Measurements from ENCODE around the gene PTMS. TPM values are rescaled to one million over a fixed set of nuclear protein-coding genes. Genes with fewer than 3 reads are reported as not detected.

The PTMS gene
- total RNA-seq, 6 experiments from 2014 or later: 423 to 607 (median 561) TPM

DNA sequence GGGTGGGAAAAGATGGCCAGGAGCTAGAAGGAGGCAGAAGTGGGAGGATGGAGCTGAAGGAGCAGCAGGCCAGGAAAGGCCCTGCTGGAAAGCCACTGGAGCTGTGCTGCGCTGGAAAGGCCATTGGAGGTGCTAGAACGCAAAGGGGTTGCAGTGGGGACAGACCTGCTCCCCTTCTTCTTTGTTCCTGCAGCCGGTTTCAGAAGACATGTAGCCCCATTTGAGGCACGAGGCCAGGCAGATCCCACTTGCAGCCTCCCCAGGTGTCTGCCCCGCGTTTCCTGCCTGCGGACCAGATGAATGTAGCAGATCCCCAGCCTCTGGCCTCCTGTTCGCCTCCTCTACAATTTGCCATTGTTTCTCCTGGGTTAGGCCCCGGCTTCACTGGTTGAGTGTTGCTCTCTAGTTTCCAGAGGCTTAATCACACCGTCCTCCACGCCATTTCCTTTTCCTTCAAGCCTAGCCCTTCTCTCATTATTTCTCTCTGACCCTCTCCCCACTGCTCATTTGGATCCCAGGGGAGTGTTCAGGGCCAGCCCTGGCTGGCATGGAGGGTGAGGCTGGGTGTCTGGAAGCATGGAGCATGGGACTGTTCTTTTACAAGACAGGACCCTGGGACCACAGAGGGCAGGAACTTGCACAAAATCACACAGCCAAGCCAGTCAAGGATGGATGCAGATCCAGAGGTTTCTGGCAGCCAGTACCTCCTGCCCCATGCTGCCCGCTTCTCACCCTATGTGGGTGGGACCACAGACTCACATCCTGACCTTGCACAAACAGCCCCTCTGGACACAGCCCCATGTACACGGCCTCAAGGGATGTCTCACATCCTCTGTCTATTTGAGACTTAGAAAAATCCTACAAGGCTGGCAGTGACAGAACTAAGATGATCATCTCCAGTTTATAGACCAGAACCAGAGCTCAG is 53.2 kb downstream of the PTMS start:
- peaks cover 36% of the 10 kb centered on the region for H3K4me1 Mint-ChIP-seq (ENCODE audit: low read depth)
- DNase-seq: no peak
- H3K27ac Mint-ChIP-seq: no peak overlapping the region

DNA sequence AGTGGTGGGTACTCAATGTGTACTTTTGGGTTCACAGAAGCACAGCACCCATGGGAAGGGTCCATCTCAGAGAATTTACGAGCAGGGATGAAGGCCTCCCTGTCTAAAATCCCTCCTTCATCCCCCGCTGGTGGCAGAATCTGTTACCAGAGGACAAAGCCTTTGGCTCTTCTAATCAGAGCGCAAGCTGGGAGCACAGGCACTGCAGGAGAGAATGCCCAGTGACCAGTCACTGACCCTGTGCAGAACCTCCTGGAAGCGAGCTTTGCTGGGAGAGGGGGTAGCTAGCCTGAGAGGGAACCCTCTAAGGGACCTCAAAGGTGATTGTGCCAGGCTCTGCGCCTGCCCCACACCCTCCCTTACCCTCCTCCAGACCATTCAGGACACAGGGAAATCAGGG is 54.0 kb downstream of the PTMS start:
- Mint-ChIP-seq H3K4me3 (no peak overlapping the region), H3K4me1 (ENCODE audit: low read depth) (peaks cover 43% of the 10 kb centered on the region), H3K27me3 (ENCODE audit: insufficient read depth) (peaks cover 50% of the 10 kb centered on the region), H3K9me3 (no peaks in the 10 kb centered on the region), H3K27ac (no peak overlapping the region), H3K36me3 (ENCODE audit: low read depth) (peaks cover 5% of the 10 kb centered on the region)
- DNase-seq: no peak
- TF ChIP-seq, protein P1, sequence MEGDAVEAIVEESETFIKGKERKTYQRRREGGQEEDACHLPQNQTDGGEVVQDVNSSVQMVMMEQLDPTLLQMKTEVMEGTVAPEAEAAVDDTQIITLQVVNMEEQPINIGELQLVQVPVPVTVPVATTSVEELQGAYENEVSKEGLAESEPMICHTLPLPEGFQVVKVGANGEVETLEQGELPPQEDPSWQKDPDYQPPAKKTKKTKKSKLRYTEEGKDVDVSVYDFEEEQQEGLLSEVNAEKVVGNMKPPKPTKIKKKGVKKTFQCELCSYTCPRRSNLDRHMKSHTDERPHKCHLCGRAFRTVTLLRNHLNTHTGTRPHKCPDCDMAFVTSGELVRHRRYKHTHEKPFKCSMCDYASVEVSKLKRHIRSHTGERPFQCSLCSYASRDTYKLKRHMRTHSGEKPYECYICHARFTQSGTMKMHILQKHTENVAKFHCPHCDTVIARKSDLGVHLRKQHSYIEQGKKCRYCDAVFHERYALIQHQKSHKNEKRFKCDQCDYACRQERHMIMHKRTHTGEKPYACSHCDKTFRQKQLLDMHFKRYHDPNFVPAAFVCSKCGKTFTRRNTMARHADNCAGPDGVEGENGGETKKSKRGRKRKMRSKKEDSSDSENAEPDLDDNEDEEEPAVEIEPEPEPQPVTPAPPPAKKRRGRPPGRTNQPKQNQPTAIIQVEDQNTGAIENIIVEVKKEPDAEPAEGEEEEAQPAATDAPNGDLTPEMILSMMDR (IDR thresholded peaks at IDR 0.05): no peak

More for the DNA sequence above, 53.2 kb downstream of the PTMS start:
- TF ChIP-seq, protein P1 (IDR thresholded peaks at IDR 0.05): no peak
- no peaks in the 10 kb centered on the region for H3K9me3 Mint-ChIP-seq
- peaks cover 44% of the 10 kb centered on the region for H3K27me3 Mint-ChIP-seq (ENCODE audit: insufficient read depth)
- H3K4me3 Mint-ChIP-seq: no peak overlapping the region
- H3K36me3 Mint-ChIP-seq (ENCODE audit: low read depth): no peaks in the 10 kb centered on the region

Other genes with a start within 250 kb of the PTMS start
- gene GAPDH, start 231.8 kb upstream of the PTMS start, total RNA-seq (2021; fragmentation: NEBNext Ultra II Directional; extraction: Animal tissue kit (Norgen Biotek cat#: 25700)): 1,000 to 10,000 TPM; 6,263 to 7,539 (median 6,900) TPM
- 10 to 100 TPM; 25.9 to 35.6 (median 29.2) TPM for gene IFFO1, start 210.3 kb upstream of the PTMS start, total RNA-seq (2021; fragmentation: NEBNext Ultra II Directional; extraction: Animal tissue kit (Norgen Biotek cat#: 25700))
- 10 to 100 TPM; 39.5 to 60.5 (median 42.6) TPM for gene NOP2, start 198.1 kb upstream of the PTMS start, total RNA-seq (2021; fragmentation: NEBNext Ultra II Directional; extraction: Animal tissue kit (Norgen Biotek cat#: 25700))
- gene CHD4, start 159.0 kb upstream of the PTMS start, total RNA-seq (2021; fragmentation: NEBNext Ultra II Directional; extraction: Animal tissue kit (Norgen Biotek cat#: 25700)): 100 to 1,000 TPM; 167 to 193 (median 183) TPM
- gene LPAR5, start 130.4 kb upstream of the PTMS start, total RNA-seq (2021; fragmentation: NEBNext Ultra II Directional; extraction: Animal tissue kit (Norgen Biotek cat#: 25700)): not detected
- gene ACRBP, start 118.9 kb upstream of the PTMS start, total RNA-seq (2021; fragmentation: NEBNext Ultra II Directional; extraction: Animal tissue kit (Norgen Biotek cat#: 25700)): not detected
- gene ING4, start 103.2 kb upstream of the PTMS start, total RNA-seq (2021; fragmentation: NEBNext Ultra II Directional; extraction: Animal tissue kit (Norgen Biotek cat#: 25700)): 10 to 100 TPM; 19.7 to 26.8 (median 21.7) TPM
- gene ZNF384, start 77.0 kb upstream of the PTMS start, total RNA-seq (2021; fragmentation: NEBNext Ultra II Directional; extraction: Animal tissue kit (Norgen Biotek cat#: 25700)): 10 to 100 TPM; 32.8 to 43.9 (median 41.1) TPM
- gene PIANP, start 65.5 kb upstream of the PTMS start, total RNA-seq (2021; fragmentation: NEBNext Ultra II Directional; extraction: Animal tissue kit (Norgen Biotek cat#: 25700)): 1 to 10 TPM; 2.6 to 4.6 (median 3.8) TPM
- gene COPS7A, start 42.3 kb upstream of the PTMS start, total RNA-seq (2021; fragmentation: NEBNext Ultra II Directional; extraction: Animal tissue kit (Norgen Biotek cat#: 25700)): 100 to 1,000 TPM; 103 to 122 (median 108) TPM
- 100 to 1,000 TPM; 273 to 329 (median 298) TPM for gene MLF2, start 13.2 kb upstream of the PTMS start, total RNA-seq (2021; fragmentation: NEBNext Ultra II Directional; extraction: Animal tissue kit (Norgen Biotek cat#: 25700))
- gene LAG3, start 6.2 kb downstream of the PTMS start, total RNA-seq (2021; fragmentation: NEBNext Ultra II Directional; extraction: Animal tissue kit (Norgen Biotek cat#: 25700)): under 1 TPM; 0.15 to 0.64 (median 0.50) TPM
- under 1 TPM in 3 of 6 experiments, not detected in 3; 0.11 to 0.25 (median 0.11) TPM for gene CD4, start 23.2 kb downstream of the PTMS start, total RNA-seq (2021; fragmentation: NEBNext Ultra II Directional; extraction: Animal tissue kit (Norgen Biotek cat#: 25700))
- gene GPR162, start 55.5 kb downstream of the PTMS start, total RNA-seq (2021; fragmentation: NEBNext Ultra II Directional; extraction: Animal tissue kit (Norgen Biotek cat#: 25700)): 1 to 10 TPM in 5 of 6 experiments, under 1 TPM in 1; 0.78 to 3.1 (median 2.6) TPM
- 100 to 1,000 TPM in 4 of 6 experiments, 10 to 100 TPM in 2; 94.0 to 109 (median 103) TPM for gene P3H3, start 62.0 kb downstream of the PTMS start, total RNA-seq (2021; fragmentation: NEBNext Ultra II Directional; extraction: Animal tissue kit (Norgen Biotek cat#: 25700))
- 1 to 10 TPM; 4.3 to 7.2 (median 6.3) TPM for gene GNB3, start 74.6 kb downstream of the PTMS start, total RNA-seq (2021; fragmentation: NEBNext Ultra II Directional; extraction: Animal tissue kit (Norgen Biotek cat#: 25700))
- gene CDCA3, start 84.9 kb downstream of the PTMS start, total RNA-seq (2021; fragmentation: NEBNext Ultra II Directional; extraction: Animal tissue kit (Norgen Biotek cat#: 25700)): 10 to 100 TPM; 24.0 to 62.5 (median 56.3) TPM
- 100 to 1,000 TPM; 149 to 211 (median 182) TPM for gene USP5, start 85.8 kb downstream of the PTMS start, total RNA-seq (2021; fragmentation: NEBNext Ultra II Directional; extraction: Animal tissue kit (Norgen Biotek cat#: 25700))
- gene TPI1, start 101.2 kb downstream of the PTMS start, total RNA-seq (2021; fragmentation: NEBNext Ultra II Directional; extraction: Animal tissue kit (Norgen Biotek cat#: 25700)): 100 to 1,000 TPM; 853 to 931 (median 870) TPM
- gene SPSB2, start 106.9 kb downstream of the PTMS start, total RNA-seq (2021; fragmentation: NEBNext Ultra II Directional; extraction: Animal tissue kit (Norgen Biotek cat#: 25700)): 10 to 100 TPM; 12.1 to 13.9 (median 13.0) TPM
- 1 to 10 TPM; 5.5 to 7.9 (median 6.6) TPM for gene LRRC23, start 138.5 kb downstream of the PTMS start, total RNA-seq (2021; fragmentation: NEBNext Ultra II Directional; extraction: Animal tissue kit (Norgen Biotek cat#: 25700))
- 10 to 100 TPM; 18.9 to 26.9 (median 24.7) TPM for gene ENO2, start 148.2 kb downstream of the PTMS start, total RNA-seq (2021; fragmentation: NEBNext Ultra II Directional; extraction: Animal tissue kit (Norgen Biotek cat#: 25700))
- gene ATN1, start 161.6 kb downstream of the PTMS start, total RNA-seq (2021; fragmentation: NEBNext Ultra II Directional; extraction: Animal tissue kit (Norgen Biotek cat#: 25700)): 100 to 1,000 TPM in 4 of 6 experiments, 10 to 100 TPM in 2; 96.8 to 120 (median 107) TPM
- not detected for gene RNU7-1, start 177.5 kb downstream of the PTMS start, total RNA-seq (2021; fragmentation: NEBNext Ultra II Directional; extraction: Animal tissue kit (Norgen Biotek cat#: 25700))
- 100 to 1,000 TPM; 115 to 131 (median 123) TPM for gene C12orf57, start 177.7 kb downstream of the PTMS start, total RNA-seq (2021; fragmentation: NEBNext Ultra II Directional; extraction: Animal tissue kit (Norgen Biotek cat#: 25700))
- not detected for gene PTPN6, start 185.0 kb downstream of the PTMS start, total RNA-seq (2021; fragmentation: NEBNext Ultra II Directional; extraction: Animal tissue kit (Norgen Biotek cat#: 25700))
- 100 to 1,000 TPM; 160 to 198 (median 182) TPM for gene PHB2, start 204.3 kb downstream of the PTMS start, total RNA-seq (2021; fragmentation: NEBNext Ultra II Directional; extraction: Animal tissue kit (Norgen Biotek cat#: 25700))
- 10 to 100 TPM; 64.9 to 83.7 (median 75.6) TPM for gene EMG1, start 204.6 kb downstream of the PTMS start, total RNA-seq (2021; fragmentation: NEBNext Ultra II Directional; extraction: Animal tissue kit (Norgen Biotek cat#: 25700))

All from HFFc6 (cell line).